KBM-7 (cell line): ENCODE measurements around the gene ABHD16B.

Experiments
- DNase-seq: peaks from one replicate; pipeline ENCODE4 v3.0.0-alpha.2; 2015
- in situ Hi-C: fragments of 300-500 bp; cut with MboI; formaldehyde crosslinking; loops from 2 replicates; pipeline ENCODE4 v1.14.3; 2020; ENCODE audit warnings: low sequenced_read_pairs, low pct_unique_long_range_greater_than_20kb, mixed read lengths

The ABHD16B gene

GRCh38 chr20:63831993-63832686 is 29.2 kb upstream of the ABHD16B start:
- peak; percentile 28 for DNase-seq
- in situ Hi-C loops = no loop called here

DNA sequence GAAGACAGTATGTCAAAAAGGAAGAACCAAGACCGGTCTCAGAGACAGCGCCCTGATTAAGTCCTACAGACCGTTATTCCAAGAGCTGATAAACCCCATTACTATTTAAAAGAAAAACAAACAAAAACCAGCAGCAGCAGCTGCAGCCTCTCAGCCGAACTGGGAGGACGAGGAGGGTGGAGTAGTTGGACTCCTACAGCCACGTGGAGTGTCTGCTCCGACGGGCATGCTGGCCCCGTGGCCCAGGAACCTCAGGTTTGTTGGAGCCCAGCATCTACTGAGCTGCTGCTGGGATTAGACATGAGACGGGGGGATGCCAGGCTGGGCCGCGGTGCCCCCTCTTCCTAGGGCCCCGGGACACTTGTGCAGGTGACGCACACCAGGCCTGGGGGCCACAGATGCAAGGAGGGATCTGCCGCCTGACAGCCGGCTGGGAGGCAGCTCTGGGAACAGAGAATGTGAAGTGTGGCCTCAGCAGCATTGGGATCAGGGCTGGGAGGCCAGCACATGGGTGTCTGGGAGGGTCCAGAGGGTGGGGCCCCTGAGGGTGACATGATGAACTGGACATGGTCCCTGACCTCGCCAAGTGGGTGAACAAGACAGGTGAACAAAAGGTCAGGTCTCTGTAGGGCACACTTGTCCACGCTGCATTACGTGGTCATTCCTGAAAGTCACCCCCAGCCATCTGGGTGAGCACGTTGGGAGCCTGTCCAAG is 27.4 kb upstream of the ABHD16B start:
- in situ Hi-C loops = no loop called here
- DNase-seq = no peak

DNA sequence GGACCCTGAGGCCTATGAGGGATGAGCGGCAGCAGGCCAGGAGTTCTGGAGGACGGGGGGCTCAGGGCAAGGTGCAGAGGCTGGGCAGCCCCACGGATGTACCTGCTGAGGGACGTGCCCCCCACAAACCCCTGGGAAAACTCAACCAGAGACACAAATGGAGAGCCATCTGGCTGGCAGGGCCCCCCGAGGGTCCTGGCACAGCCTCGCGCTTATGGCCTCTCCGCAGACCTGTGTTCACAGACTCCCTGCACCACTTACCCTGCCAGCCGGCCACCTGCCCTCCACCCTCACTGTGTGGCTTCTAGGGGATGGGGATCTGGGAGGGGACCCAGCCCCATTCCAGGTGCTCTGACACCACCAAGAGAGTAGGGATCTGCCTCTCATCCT is 26.8 kb upstream of the ABHD16B start:
- in situ Hi-C loops = no loop called here
- DNase-seq = no peak

DNA sequence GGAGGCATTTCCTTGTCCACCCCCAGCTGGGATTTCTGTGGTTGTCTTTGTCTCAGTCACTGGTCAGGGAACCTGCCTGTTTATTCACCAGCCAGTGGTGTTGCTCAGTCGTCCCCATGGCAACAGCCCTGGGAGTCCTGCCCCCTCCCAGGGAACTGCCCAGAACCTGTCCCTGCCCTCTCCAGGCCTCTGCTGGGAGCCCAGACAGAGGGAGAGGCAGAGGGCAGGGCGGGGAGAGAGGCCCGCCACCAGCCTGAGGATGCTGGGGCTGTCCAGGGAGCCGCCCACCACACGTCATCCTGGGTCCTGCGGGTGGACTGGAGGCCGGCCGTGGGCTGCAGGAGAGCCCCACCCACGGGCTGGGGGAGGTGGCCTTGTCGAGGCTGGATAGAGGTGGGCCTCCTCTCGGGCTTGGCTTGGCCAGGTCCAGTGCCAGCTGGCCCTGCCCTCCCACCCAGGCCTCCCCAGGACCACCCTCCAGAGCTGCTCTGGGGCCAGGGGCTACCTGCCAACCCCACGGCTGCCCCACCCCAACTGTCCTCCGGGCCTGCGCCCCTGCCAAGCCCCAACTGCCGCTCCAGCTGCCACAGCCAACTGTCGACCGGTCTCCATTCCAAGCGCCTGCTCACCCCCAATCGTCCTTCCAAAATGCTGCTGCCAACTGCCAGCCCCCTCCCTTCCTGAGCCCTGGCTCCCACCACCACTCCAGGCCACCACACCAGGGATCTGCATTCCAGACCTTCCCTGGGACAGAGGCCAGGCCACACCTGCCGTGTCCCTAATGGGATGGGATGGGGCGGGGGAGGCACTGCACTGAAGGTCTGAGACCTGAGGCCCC is 26.1 kb upstream of the ABHD16B start:
- in situ Hi-C loops = no loop called here

DNA sequence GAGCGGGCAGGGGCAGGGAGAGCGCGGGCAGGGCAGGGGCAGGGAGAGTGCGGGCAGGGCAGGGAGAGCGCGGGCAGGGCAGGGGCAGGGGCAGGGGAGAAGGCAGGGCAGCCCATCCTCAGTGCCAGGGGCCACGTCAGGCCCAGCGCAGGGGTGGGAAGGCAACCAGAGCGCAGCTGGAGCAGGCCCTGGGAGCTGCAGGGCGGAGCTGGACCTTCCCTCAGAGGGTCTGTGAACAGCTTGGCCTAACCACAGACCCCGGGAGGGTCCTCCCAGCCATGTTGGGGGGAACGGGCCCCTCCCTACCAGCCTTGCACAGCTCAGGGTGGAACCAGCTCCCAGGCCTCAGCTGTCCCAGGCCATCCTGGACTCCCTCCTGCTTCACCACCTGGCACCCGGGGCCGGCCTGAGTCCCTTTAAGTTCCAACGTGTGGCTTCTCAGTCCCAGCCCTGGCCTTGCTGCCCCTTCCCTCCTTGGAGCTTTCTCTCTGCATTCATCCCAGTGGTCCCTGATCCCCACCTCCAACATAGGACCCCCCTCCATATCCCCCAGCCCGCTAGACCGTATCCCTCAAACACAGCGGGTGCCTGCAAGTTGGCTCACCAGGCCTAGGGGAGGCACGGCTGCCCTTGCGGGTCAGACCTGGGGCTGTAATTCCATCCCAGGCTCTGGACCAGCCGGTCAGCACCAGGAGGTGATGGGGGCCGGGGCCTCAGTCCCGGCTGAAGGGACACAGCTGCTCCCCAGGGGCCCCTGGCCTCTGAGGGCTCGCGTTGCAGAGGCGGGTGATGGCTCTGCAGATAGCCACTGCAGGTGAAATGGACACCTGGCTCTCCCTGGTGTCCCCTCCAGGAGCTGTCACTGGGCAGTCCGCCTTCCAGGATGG is 24.6 kb upstream of the ABHD16B start:
- DNase-seq = no peak
- in situ Hi-C loops = no loop called here

More for the DNA sequence above, 26.1 kb upstream of the ABHD16B start:
- peak; percentile 53 for DNase-seq

- in situ Hi-C loops = no loop called here
Measured at GRCh38 chr20:63837479-63837878, 23.8 kb upstream of the ABHD16B start.

DNA sequence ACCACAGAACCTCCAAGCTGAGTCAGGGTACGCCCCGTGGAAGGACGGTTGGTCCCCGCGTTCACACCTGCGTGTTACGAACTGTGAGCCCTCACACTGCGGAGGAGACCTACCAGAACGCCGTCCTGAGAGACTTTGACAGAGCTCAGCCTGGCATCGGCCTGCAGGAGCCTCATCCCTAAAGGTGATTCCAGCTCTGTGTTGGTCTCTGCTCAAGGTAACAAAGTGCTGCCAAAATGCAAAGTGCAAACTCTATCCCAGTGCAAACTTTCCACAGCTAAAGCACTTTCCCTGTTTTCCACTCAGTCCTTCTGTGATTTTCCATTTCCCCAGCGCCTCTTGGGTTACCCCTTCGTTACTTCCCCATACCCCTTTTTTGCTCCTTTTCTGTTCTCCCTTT is 21.7 kb upstream of the ABHD16B start:
- DNase-seq = no peak

More at GRCh38 chr20:63837479-63837878, 23.8 kb upstream of the ABHD16B start:
- DNase-seq = no peak

DNA sequence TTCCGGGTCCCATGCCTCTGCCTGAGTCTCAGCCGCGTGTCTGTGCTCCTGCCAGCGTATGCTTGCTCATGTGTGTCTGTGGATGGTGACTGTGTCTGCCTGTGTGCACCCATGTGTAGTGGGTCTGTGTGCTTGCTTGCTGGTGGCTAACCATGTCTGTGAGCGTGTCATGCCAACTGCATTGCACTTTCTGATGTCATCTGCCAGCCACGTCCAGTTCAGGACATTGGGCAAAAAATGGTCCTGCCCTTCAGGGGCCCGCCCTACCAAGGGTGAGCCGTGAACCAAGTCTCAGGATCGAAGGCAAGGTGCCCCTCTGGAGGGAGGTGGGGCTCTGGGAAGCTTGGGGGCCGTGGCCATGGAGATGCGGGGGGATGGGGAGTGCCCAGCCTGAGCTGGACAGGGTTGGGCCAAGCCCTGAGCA is 20.9 kb upstream of the ABHD16B start:
- DNase-seq = no peak
- in situ Hi-C loops = no loop called here

More for the DNA sequence above, 21.7 kb upstream of the ABHD16B start:
- in situ Hi-C loops = no loop called here

GRCh38 chr20:63842258-63842657 is 19.0 kb upstream of the ABHD16B start:
- no peak for DNase-seq
- in situ Hi-C loops = no loop called here

GRCh38 chr20:63843222-63843621 is 18.1 kb upstream of the ABHD16B start:
- in situ Hi-C loops = no loop called here
- no peak for DNase-seq

- no peak for DNase-seq
- in situ Hi-C loops = no loop called here
Measured at GRCh38 chr20:63843778-63844177, 17.5 kb upstream of the ABHD16B start.

DNA sequence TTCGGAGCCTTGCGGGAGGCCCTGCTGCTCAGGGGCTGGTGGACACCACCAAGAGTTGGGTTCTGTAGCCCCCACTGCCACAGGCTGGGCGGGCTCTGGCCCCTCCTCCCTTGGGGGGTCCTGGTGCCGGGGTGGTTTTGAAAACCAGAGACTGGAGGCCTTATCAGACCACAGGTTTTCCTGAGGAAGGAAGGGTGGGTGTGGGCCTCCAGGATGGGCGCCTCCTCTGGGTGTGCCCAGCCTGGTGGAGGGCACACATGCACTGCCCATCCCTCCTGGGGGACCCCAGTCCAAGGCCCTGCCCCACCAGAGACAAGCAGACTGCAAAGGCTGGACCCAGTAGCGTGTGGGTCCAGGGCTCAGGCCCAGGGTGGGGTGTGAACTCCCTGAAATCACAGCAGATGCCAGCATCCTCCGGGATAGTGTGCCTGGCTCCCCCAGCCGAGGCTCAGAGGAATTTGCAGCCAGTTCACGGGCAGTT is 16.7 kb upstream of the ABHD16B start:
- DNase-seq = no peak
- in situ Hi-C loops = no loop called here

- peak; percentile 69 for DNase-seq
- in situ Hi-C loops = no loop called here
Measured at GRCh38 chr20:63846128-63846771, 15.0 kb upstream of the ABHD16B start.

DNA sequence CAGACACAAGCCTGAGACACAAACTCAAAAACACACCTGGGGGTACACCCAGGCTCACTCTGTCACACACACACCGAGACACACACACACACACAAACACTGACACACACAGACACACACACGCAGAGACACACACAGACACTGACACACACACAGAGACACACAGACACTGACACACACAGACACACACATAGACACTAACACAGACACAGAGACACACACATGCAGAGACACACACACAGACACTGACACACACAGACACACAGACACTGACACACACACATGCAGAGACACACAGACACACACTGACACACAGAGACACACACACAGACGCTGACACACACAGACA is 14.4 kb upstream of the ABHD16B start:
- in situ Hi-C loops = no loop called here
- no peak for DNase-seq

DNA sequence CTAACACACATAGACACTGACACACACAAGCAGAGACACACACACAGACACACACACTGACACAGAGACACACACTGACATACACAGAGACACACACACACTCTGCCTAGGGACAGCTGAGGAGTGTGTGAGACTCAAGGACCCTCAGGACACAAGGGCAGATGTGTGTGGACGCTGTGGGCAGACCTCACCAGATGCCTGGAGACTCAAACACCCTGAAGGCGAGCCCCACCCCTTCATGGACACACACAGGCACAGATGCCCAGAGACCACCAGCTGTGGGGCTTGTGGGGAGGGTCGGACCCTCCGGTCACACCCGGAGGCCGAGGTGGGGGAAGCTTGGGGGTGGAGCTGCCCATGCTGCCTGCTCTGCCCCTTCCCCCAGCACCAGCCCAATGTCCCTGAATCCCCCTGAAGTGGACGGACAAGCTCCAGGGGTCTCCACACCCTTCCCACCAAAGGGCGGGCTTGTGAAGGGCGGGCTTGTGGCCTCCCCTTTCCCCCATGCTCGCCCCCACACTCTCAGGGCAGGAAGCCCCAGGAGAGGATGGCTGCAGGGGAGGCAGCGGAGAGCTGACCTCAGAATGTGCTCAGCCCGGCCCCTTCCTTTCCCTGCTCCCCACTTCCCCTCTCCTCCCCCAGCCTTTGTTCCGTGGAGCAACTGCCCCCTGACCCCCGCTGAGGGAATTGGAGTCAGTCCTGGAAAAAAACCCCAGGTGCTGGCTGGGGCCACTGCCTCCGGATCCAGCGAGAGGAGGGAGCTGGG is 13.9 kb upstream of the ABHD16B start:
- DNase-seq = peak; percentile 78
- in situ Hi-C loops = no loop called here

DNA sequence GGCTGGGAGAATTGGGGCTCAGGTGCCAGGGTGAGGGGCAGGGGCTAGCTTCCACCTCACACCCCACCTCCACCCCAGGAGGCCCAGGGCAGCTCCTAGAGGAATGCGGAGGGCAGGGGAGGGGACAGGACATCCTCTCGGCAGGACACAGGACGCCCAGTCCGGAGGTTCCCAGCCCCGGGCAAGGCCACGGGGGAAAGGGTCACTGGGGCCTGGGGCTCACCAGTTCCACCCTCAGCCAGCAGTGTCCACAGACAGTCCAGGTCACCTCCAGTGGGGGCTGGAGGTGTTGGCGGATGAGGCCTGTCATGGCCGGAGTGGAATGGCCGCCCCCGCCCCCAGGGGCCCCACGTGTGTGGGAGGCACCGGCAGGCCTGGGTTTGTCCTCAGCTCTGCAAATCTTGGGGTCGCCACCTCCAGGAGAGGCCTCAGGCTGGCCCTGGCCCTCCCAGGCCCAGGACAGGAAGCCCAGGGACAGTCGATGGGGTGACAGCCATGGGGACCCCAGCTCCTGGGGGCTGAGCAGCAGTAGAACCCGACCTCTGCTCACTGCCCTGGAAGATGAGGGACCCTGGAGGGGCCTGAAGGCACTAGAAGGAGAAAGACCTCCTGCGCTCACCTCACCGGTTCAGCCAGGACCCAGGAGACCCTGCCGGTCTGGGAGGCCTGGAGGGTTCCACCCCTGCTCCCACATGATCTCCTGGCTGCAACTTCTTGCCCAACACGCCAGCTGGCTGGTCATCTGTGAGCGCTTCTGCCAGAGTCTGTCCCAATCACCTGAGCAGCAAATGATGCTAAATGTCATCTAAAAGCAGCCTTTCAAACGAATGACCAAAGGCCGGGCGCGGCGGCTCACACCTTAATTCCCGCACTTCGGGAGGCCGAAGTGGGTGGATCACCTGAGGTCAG is 13.0 kb upstream of the ABHD16B start:
- DNase-seq = no peak
- in situ Hi-C loops = no loop called here
